Astrocyte (in vitro differentiated cells and primary cell): ENCODE data around the gene SRBD1. TPM values are rescaled to one million over a fixed set of nuclear protein-coding genes. Genes with fewer than 3 reads are reported as not detected.
"Not testable (repeated sequence)": the region's sequence is repeated elsewhere in the genome, so short reads cannot be mapped to it uniquely, and the experiment has no call there.

Experiments used
- DNase-seq: peaks from one replicate; pipeline ENCODE4 v3.0.0-alpha.2; 2010; ENCODE audit warnings: low read depth
- FAIRE-seq: peaks from 2 replicates; lab custom pipeline; 2011; peaks lifted over from hg19 to GRCh38; lab: Jason Lieb, UNC
- H2AFZ ChIP-seq: 2 replicates; pipeline ENCODE4 v1.6.0; 2012; ENCODE audit warnings: low read depth, low read length, inconsistent platforms
- H3K27ac ChIP-seq: 2 replicates; pipeline ENCODE4 v1.5.1; 2011; ENCODE audit warnings: low read depth, low read length, inconsistent platforms
- H3K27me3 ChIP-seq: 2 replicates; pipeline ENCODE4 v1.6.0; 2011; ENCODE audit warnings: low read length, inconsistent platforms; ENCODE audit not compliant: insufficient read depth
- H3K36me3 ChIP-seq: 2 replicates; pipeline ENCODE4 v1.5.1; 2011; ENCODE audit warnings: low read length, inconsistent platforms; ENCODE audit not compliant: insufficient read depth
- H3K4me1 ChIP-seq: 2 replicates; pipeline ENCODE4 v1.5.1; 2011; ENCODE audit warnings: low read length, inconsistent platforms; ENCODE audit not compliant: insufficient read depth
- H3K4me2 ChIP-seq: 2 replicates; pipeline ENCODE4 v1.6.0; 2012; ENCODE audit warnings: low read length, inconsistent platforms
- H3K4me3 ChIP-seq: 2 replicates; pipeline ENCODE4 v1.5.1; 2011; ENCODE audit warnings: low read depth, mild to moderate bottlenecking, low read length, inconsistent platforms; ENCODE audit not compliant: insufficient read depth
- H3K79me2 ChIP-seq: 2 replicates; pipeline ENCODE4 v1.6.0; 2012; ENCODE audit warnings: mild to moderate bottlenecking, low read length, inconsistent platforms; ENCODE audit not compliant: insufficient read depth
- H3K9ac ChIP-seq: 2 replicates; pipeline ENCODE4 v1.6.0; 2012; ENCODE audit warnings: mild to moderate bottlenecking, low read length, inconsistent platforms
- H3K9me3 ChIP-seq: 2 replicates; pipeline ENCODE4 v1.5.1; 2012; ENCODE audit warnings: low read depth, mild to moderate bottlenecking, low read length, inconsistent platforms; ENCODE audit not compliant: insufficient read depth
- H4K20me1 ChIP-seq: 2 replicates; pipeline ENCODE4 v1.6.0; 2012; ENCODE audit warnings: low read length, inconsistent platforms; ENCODE audit not compliant: insufficient read depth
- H3K27ac Mint-ChIP-seq: one replicate; pipeline ENCODE4 v1.8.0; 2021; ENCODE audit warnings: mild to moderate bottlenecking, mixed read lengths; ENCODE audit not compliant: unreplicated experiment
- H3K27me3 Mint-ChIP-seq: one replicate; pipeline ENCODE4 v1.8.0; 2021; ENCODE audit warnings: low read depth, mixed read lengths; ENCODE audit not compliant: unreplicated experiment
- H3K36me3 Mint-ChIP-seq: one replicate; pipeline ENCODE4 v1.8.0; 2021; ENCODE audit warnings: low read depth, mixed read lengths; ENCODE audit not compliant: unreplicated experiment
- H3K4me1 Mint-ChIP-seq: one replicate; pipeline ENCODE4 v1.8.0; 2021; ENCODE audit warnings: low read depth, mixed read lengths; ENCODE audit not compliant: unreplicated experiment
- H3K4me3 Mint-ChIP-seq: one replicate; pipeline ENCODE4 v1.8.0; 2021; ENCODE audit warnings: mild to moderate bottlenecking, moderate library complexity, mixed read lengths; ENCODE audit not compliant: unreplicated experiment
- H3K9me3 Mint-ChIP-seq: one replicate; pipeline ENCODE4 v1.8.0; 2021; ENCODE audit warnings: mild to moderate bottlenecking, mixed read lengths; ENCODE audit not compliant: unreplicated experiment
- EZH2 ChIP-seq: IDR thresholded peaks from 2 replicates; pipeline ENCODE4 v1.6.1; 2012; ENCODE audit warnings: mild to moderate bottlenecking, low read length, inconsistent platforms; ENCODE audit not compliant: insufficient read depth
- total RNA-seq: library from RNA; stranded (reverse); gene quantifications from 2 replicates; pipeline ENCODE4 v1.2.1, GENCODE V29; 2021
- TF ChIP-seq, protein P1 (sequence below): IDR thresholded peaks from 2 replicates; pipeline ENCODE4 v1.5.1; 2011; ENCODE audit warnings: low read depth, mild to moderate bottlenecking, inconsistent platforms, low read length, moderate library complexity; ENCODE audit not compliant: insufficient read depth

SRBD1 gene
- total RNA-seq, 1 donor from 2014 or later, result 9.3 TPM

DNA sequence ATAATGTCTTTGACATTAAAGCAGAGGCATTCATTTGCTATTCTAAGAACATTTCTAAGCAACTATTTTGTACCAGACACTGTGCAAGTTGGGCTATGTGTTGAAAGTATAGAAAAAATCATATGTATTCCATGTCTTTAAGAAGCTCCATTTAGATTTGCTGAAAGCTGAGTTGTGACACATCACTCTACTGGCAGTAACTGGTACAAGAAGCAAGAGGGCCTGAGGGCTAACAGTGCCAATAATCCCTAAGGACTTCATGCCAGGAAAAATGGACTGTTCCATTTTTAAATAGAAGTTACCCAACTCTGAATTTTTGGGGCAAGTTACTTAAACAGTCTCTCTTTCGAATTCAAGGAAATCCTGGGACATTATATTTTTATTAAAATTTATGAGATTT lies 178.7 kb downstream of the SRBD1 start:
- peaks cover 11% of the 10 kb centered on the region for H3K36me3 Mint-ChIP-seq
- no peak overlapping the region for H2AFZ ChIP-seq
- H3K4me1 Mint-ChIP-seq, result peaks cover 37% of the 10 kb centered on the region
- H3K4me1 ChIP-seq, result peaks cover 4% of the 10 kb centered on the region
- peaks cover 13% of the 10 kb centered on the region for H3K9me3 Mint-ChIP-seq
- H4K20me1 ChIP-seq, result no peaks in the 10 kb centered on the region
- no peaks in the 10 kb centered on the region for H3K79me2 ChIP-seq
- no peak for FAIRE-seq
- no peaks in the 10 kb centered on the region for H3K36me3 ChIP-seq
- H3K9me3 ChIP-seq, result no peaks in the 10 kb centered on the region
- H3K27ac Mint-ChIP-seq, result no peak overlapping the region
- no peak for TF ChIP-seq EZH2
- TF ChIP-seq, protein P1, sequence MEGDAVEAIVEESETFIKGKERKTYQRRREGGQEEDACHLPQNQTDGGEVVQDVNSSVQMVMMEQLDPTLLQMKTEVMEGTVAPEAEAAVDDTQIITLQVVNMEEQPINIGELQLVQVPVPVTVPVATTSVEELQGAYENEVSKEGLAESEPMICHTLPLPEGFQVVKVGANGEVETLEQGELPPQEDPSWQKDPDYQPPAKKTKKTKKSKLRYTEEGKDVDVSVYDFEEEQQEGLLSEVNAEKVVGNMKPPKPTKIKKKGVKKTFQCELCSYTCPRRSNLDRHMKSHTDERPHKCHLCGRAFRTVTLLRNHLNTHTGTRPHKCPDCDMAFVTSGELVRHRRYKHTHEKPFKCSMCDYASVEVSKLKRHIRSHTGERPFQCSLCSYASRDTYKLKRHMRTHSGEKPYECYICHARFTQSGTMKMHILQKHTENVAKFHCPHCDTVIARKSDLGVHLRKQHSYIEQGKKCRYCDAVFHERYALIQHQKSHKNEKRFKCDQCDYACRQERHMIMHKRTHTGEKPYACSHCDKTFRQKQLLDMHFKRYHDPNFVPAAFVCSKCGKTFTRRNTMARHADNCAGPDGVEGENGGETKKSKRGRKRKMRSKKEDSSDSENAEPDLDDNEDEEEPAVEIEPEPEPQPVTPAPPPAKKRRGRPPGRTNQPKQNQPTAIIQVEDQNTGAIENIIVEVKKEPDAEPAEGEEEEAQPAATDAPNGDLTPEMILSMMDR, result no peak
- H3K27ac ChIP-seq, result no peak overlapping the region
- no peak overlapping the region for H3K4me2 ChIP-seq
- no peak overlapping the region for H3K9ac ChIP-seq
- H3K27me3 Mint-ChIP-seq, result no peaks in the 10 kb centered on the region
- no peak for DNase-seq
- H3K4me3 ChIP-seq, result no peak overlapping the region
- H3K27me3 ChIP-seq, result no peaks in the 10 kb centered on the region
- no peak overlapping the region for H3K4me3 Mint-ChIP-seq

DNA sequence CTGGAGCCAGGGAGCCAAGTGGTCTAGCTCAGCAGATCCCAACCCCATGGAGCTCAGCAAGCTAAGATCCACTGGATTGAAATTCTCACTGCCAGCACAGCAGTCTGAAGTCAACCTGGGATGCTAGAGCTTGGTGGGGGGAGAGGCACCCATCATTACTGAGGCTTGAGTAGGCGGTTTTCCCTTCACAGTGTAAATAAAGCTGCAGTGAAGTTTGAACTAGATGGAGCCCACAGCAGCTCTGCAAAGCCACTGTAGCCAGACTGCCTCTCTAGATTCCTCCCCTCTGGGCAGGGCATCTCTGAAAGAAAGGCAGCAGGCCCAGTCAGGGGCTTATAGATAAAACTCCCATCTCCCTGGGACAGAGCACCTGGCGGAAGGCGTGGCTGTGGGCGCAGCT lies 185.0 kb downstream of the SRBD1 start:
- H3K36me3 ChIP-seq, H3K79me2 ChIP-seq, H3K27me3 Mint-ChIP-seq, FAIRE-seq, H3K4me3 Mint-ChIP-seq, H3K4me2 ChIP-seq, H3K4me3 ChIP-seq, H3K4me1 Mint-ChIP-seq, H3K27ac ChIP-seq, H2AFZ ChIP-seq, H3K27me3 ChIP-seq, H3K27ac Mint-ChIP-seq, H3K9ac ChIP-seq, H3K9me3 ChIP-seq, H3K4me1 ChIP-seq, DNase-seq, H3K9me3 Mint-ChIP-seq, H4K20me1 ChIP-seq: not testable (repeated sequence)
- peaks cover 15% of the 10 kb centered on the region for H3K36me3 Mint-ChIP-seq

DNA sequence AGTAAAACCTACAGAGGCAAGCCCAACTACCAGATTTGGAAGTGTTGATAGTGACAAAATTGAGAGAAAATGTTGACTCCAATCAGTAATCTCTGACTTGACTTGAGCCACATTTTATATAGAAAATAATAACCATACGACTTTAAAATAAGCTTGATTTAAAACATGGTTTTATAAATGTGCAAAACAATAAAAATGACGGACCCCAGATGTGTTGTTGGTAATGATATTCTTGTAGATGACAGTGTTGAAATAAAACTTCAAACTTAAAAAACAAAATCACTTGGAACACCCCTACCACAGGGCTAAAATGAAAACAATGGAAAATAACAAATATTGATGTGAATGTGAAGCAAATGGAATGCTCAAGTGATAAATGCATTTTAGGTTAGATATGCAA lies 188.1 kb downstream of the SRBD1 start:
- FAIRE-seq, result no peak

More for the DNA sequence above, 188.1 kb downstream of the SRBD1 start:
- H4K20me1 ChIP-seq, result no peaks in the 10 kb centered on the region
- H3K27ac ChIP-seq, result no peak overlapping the region
- no peak overlapping the region for H3K4me3 Mint-ChIP-seq
- TF ChIP-seq, protein P1, result no peak
- TF ChIP-seq EZH2, result no peak
- no peaks in the 10 kb centered on the region for H3K79me2 ChIP-seq
- H3K9me3 ChIP-seq, result no peaks in the 10 kb centered on the region
- no peaks in the 10 kb centered on the region for H3K9me3 Mint-ChIP-seq
- no peak overlapping the region for H3K9ac ChIP-seq
- DNase-seq, result no peak
- no peaks in the 10 kb centered on the region for H3K4me1 ChIP-seq
- H2AFZ ChIP-seq, result no peak overlapping the region
- no peak overlapping the region for H3K27ac Mint-ChIP-seq
- H3K4me2 ChIP-seq, result no peak overlapping the region
- peaks cover 4% of the 10 kb centered on the region for H3K36me3 ChIP-seq
- no peaks in the 10 kb centered on the region for H3K27me3 ChIP-seq
- no peak overlapping the region for H3K4me3 ChIP-seq
- H3K36me3 Mint-ChIP-seq, result peaks cover 7% of the 10 kb centered on the region
- no peaks in the 10 kb centered on the region for H3K27me3 Mint-ChIP-seq
- H3K4me1 Mint-ChIP-seq, result no peaks in the 10 kb centered on the region
